GM21576 (cell line): Measurements from ENCODE around the gene ACKR2.
A peak's percentile ranks its signal among the peaks of the same experiment; 100 is the strongest.

Source experiments
- ATAC-seq: cut with Tn5 transposase; IDR thresholded peaks from one replicate; pipeline ENCODE4 v1.9.1; 2021; ENCODE audit warnings: mild to moderate bottlenecking, moderate library complexity; ENCODE audit not compliant: unreplicated experiment

The ACKR2 gene

DNA sequence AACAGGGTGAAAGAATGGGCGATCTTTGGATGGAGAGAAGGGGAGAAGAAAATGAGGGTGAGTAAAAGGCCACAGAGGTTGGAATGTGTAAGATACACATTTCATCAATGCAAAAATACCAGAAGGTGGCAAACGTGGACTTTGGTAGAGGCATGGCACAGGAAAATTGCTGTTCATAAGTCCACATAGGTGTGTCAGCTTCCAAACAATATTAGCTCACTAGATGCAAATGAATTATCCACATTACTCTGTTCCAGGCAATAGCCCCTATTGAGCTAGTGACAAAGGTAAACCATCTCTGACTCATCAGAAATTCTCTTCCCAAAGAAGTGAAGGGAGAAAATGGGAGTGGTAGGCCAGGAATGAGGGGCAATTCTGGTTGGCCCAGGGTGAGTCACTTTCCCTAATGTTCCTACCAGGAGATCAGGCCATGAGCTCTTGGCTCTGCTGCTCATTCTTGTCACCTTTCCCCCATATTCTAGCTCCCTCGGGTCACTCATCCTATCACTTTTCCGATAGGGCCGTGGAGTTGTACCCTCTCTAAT is 19.9 kb downstream of the ACKR2 start:
- no peak for ATAC-seq

DNA sequence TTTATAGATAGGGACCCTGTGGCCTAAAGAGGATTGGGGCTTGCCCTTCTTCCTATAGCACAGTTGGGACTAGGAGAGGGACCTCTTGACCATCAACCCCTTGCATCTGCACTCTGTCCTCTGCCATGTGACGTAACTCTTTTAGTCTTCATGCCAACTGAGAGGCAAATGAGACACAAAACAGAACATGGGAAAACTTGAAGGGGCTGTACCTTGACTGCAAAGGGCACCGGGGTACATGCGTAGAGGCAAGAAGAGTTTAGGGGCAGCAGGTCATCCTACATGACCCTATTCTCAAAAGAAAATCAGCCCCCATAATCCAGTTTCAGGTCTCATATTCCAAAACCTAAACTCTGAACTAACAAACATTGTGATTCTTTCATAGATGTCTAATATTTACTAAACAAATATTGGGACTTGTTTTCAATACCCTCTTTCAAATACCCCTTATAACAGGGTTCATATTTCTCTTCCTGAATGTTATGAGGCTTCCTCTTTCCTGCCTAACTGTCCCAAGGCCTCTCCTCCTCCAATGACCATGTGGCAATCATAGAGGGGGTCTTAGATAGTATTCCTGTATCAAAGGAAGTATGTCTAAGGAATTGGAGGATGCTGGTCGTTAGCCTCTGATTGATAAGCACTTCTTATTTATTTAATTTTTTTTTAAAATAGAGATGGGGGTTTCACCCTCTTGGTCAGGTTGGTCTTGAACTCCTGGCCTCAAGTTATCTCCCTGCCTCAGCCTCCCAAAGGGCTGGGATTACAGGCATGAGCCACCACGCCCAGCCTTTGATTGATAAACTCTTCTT is 20.6 kb downstream of the ACKR2 start:
- no peak for ATAC-seq

DNA sequence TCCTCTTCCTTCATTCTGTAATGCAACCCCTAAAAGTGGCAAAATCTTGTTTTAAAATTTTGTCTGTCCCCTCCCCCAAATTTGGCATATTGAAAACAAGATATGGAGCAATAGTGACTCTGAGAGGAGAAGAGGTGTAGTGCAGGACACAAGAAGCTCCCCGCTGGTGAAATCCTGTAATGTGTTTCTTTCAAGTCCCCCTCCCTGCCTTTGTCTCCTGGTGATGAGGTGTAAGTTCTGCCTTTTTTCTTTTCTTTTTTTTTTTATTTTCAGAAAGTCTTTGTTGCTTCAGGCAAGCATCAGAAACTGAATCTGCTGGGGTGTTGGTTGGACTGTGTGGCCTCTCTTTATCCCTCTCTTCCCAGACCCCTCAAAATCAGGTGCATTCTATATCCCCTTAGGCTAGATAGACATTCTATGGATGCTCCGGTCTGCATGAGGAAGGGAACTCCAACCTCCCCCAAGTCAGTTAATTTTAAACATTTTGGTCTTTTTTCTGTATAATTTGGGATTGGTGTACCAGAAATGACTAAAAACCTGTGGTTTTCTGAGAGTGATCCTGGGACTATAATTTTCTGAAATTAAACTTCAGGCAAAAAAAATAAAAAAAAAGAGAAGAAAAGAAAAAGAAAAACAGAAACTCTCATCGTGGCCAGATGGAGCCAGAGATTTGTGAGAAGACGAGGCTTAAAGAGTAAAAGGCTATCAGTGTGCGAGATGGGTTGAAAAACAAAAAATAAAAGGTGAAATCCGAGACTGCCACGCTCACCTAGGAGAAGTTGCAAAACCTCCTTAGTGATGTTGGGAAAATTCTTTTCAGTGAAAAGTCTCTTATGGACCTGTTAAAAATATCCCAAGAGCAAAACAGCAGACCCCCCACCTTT is 21.4 kb downstream of the ACKR2 start:
- ATAC-seq: no peak

DNA sequence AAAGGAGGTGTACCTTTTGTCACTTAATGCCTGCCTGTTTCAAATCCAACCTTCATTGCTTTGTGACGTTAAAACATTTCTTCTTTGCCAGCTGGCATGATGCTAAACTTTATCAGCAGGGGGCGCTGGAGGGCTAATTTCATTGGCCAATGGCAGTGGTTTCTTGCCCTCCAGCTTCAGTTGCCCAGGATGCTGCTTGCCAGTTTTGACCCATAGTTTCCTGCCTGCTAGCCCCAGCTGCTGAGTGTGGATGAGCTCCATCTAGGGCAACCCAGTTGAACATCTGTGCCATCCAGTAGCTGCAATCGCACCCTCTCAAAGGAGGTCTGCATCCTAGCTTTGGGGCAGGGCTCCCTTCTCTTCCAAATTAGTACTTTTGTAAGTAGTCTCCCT is 22.1 kb downstream of the ACKR2 start:
- no peak for ATAC-seq

DNA sequence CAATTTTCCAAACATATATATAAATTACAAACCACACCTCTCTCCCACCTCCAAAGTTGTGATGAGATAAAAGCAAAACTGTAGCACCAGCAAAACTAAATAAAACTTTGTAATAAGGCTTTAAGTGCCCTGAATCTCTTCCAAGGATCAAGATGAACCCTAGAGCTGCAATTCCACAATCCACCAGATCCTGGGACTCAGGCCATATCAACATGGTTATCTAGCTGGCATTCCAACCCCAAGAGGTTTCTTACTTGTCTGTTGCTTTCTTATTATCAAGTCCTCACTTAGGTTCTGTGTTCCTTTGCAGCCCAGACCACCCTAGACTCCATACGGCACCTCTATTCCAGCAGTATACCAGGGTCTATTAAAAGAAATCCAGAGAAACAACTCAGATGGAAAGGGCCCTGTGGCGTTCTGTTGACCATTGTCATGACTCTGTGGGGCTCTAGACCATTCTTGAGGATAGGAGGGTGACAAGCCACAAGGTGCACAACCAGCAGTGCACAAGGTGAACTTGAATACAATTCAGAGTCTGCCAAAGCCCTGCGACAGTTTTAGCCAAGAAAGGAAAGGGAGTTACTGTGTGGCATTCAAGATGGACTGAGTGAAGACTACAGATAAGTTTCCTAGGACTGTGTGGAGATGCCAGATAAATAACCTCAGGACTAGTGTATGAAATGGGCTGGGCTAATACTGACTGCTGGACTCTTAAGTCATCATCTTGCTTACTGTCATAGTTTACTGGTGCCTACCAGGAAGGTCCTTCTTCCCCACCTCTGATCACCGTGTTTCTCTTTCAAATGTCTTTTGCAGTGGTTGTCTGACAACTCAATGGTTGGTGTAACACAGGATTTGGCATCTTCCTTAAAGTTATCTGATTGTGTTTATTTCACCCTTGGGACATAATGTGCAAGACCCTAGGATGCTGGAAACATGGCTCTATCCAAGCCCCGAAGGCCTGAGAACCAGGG is 27.2 kb downstream of the ACKR2 start:
- no peak for ATAC-seq

DNA sequence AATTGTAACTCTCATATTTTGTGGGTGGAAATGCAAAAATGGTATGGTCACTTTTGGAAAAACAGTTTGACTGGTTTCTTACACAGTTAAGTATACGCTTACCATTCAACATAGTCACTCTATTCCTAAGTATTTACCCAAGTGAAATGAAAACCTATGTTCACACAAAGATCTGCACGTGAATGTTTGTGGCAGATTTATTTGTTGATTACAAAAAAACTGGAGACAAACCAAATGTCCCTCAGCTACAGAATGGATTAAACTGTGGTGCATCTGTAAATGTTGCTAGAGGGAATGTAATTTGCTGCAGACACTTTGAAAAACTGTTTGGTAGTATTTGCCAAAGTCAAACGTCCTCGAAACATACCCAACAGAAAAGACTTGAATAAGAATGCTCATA is 29.3 kb downstream of the ACKR2 start:
- ATAC-seq: no peak

DNA sequence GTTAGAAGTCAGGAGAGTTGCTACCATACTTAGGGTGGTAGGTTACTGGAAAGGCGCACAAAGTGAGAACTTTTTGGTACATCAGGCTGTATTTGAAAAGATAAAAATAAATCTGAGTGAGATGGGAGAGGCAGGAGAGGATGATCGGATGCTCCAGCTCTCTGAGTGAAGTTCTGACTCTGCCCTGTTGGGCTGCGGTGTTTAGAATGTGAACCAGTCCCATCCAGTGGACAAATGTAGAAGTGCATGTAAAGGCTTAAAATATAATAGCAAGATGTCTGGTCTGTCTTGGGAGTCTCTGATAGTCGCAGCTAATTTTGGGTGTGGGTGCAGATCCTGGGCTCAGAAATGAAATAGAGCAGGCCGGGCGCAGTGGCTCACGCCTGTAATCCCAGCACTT is 30.4 kb downstream of the ACKR2 start:
- peak; percentile 88 for ATAC-seq

DNA sequence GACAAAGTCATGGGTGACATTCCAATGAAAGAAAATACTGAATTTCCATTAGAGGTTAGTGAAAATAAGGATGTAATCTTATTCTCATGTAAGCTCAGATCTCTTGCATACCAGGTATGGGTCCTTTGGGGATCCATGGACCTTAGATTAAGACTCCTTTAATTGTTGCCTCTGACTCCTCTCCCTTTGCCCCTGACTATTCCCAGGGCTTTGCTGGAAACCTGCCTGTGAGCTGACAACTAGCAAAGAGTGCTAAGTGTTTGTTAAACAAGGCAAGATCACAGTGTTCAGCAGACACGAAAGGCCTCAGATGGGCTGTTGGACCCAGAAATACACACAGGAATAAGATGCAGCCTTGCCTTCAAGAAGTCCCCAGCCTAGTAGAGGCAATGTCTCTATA is 32.1 kb downstream of the ACKR2 start:
- ATAC-seq: no peak

DNA sequence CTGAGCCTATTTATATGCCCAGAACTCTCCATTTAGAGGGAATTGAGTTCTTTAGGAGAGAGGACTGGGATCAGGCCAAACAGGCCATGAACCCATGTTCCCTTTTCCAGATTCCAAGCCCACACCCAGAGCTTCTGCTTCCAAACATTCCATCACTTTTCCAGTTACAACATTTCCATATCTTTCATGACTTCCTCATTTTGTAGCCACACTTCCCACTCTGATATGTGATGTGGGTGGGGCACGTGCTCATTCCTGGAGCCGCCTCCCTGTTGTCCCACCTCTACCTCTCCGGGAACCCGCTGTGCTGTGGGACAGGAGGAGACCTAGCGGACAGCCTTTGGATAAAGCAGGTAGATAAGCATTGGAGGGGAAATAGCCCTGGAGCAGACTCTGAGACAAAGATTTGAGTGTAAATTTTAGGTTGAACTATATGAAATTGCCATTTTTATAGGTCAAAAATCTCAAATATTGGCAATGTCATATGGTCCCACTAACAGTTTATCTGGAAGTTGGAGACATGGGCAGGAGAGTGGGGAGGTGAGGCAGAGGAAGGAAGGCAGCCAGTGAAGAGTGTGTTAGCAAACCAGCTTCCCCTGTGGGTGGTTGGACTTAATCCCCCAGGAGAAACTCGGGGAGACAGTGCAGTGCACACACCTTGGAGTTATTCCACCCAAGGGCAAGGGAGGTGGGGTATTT is 34.6 kb downstream of the ACKR2 start:
- no peak for ATAC-seq

DNA sequence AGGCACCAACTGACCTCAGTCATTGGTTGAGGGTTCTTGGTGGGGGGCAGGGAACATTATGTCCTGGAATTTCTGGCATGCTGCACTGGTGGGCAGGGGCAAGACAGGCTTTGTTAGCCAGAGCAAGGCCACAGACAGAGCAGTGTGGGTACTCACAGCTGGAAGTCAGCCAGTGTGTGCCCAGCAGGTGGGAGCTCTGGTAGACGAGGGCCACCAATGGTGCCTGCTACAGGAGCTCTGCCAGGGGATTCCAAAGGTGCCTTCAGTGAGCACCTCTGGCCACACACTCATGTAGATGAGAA is 35.1 kb downstream of the ACKR2 start:
- no peak for ATAC-seq

DNA sequence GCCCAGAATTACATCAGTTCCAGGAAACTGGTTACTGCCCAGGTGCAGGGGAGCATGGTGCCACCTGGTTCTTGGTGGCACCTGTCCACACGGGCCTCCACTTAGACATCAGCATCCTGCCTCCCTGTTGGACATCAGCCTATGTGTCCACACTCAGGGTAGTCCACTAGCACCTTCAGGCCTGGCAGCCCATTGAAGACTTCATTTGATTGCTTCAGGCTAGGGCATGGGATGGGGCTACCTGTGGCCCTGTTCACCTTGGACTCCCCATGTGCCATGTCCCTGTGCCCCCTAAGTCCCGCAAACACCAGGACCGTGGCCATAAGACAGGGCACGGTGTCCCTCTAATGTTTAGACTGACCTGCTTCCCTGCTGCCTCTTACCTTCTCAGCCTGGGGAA is 35.6 kb downstream of the ACKR2 start:
- no peak for ATAC-seq

DNA sequence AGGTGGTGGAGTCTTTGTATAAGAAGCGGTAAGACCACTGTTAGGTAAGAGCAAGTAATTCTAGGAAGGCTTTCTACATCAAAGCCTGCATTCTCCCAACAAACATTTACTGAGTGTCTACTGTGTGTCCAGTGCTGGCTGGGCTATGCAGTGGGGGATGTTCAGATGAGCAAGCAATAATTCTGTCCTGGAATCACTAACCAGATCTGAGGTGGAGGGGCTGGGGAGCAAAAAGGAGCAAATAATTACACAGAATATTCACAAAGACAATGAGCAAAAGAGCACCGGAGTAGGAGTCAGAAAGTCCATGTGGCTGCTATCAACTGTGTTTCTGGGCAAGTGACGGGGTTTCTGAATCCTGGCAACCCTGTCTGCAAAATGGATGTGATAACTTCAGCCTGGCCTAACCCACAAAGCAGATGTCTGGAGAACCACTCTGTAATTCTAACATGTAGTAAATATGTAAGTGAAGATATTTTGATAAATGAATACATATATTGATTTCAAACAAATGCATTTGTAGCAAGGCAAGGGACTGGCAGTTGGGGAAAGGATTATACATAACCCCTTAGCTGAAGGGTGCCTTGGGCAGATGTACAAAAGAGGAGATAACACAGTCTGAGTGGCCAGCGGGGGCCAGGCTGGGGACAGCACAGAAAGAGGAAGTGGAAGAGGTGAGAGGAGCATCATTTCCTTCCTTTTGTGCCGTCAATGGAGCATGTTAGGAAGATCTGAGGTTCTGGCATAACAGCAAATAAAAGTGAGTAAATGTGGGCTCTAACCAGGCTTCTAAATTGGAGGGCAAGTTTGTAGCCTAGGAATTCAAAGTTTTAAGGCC is 37.7 kb downstream of the ACKR2 start:
- ATAC-seq: peak; percentile 81

DNA sequence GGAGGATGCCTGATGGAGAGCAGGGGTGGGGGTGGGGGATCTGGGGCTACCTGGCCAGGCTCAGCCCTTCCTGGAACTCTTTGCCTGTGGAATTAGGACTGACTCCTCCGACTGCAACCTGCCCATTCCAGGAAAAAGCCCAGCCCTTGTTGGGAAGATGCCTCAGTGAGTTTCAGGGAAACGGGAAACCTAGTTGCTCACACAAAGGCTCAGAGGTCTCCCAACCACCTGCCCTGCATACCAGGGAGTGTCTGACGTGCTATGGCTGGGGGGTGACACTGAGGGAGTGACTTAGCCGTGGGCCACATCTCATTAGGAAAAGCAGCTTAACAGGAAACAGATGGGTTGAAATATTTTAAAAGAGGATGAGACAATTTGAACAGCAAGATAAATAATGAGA is 38.5 kb downstream of the ACKR2 start:
- ATAC-seq: no peak

DNA sequence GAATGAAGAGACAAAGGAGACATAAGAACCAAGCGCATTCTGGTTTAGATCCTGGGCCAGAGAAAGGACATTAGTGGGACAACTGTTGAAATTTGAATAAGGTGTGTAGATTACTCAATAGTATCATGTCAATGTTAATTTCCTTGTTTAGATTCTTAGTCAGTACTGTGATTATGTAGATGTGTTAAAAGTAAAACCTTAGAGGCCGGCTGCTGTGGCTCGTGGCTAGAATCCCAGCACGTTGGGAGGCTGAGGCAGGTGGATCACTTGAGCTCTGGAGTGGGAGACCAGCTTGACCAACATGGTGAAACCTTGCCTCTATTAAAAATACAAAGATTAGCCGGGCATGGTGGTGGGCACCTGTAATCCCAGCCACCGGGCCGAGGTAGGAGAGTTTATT is 39.8 kb downstream of the ACKR2 start:
- no peak for ATAC-seq

DNA sequence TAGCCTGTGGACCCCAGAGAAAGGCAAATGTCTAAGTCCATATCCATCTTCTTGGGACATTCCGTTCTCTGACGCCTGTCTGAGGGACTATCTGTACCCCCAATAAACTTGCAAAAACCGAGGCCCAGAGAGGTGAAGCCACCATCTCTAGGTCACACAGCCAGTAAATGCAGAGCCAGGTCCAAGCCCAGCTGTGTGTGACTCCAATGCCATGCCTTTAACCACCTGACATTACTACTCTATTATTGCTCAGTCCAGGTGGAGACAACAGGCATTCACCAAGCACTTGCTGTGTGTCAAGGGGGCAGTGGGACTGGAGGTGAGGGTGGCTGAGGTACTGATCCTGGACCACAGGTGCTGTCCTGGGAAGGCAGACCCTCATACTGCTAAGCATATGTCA is 41.0 kb downstream of the ACKR2 start:
- ATAC-seq: no peak

DNA sequence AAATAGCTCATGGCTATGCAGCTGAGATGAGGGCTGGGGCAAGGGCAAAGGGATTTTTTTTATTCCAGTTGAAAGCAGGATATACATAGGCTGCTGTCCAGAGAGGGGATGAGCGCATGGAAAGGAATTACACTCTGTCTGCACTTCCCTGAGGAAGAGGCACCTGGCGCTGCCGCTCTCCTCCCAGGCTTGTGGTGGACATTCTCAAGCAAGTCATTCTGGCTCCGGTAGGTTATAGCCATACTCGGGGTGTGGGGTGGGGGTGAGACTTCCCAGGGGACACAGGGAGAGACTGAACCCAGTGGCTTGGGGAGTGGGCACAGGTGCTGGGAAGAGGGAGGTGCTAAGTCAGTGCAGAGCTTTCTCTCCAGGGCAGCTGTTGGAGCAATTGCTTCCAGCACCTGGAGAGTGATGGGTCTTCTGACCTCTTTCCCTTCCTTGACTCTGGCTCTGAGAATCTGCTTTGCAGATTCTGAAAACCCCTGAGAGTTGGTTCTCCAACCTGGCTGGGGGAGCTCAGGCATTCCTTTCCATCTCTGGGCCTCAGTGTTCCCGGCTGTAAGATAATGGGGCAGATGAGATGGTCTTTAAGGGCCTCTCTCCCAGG is 42.1 kb downstream of the ACKR2 start:
- no peak for ATAC-seq

DNA sequence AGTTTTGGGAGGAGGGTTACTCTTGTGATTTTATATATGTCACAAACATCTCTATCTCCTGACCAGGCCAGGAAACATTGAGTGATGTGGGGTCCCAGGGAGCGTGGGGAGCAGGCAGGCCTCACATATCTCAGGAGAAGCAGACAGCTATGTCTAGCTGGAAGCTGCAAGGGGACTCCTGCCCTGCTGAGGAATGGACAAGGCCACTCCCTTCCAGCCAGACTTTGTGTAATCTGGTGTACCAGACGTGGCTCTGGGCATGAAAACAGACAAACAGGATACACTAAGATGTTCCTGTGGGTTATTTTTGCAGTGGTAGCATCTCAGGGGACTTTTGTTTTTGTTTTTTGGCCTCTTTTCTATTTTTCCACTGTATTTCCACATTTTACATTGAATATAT is 43.2 kb downstream of the ACKR2 start:
- ATAC-seq: no peak

DNA sequence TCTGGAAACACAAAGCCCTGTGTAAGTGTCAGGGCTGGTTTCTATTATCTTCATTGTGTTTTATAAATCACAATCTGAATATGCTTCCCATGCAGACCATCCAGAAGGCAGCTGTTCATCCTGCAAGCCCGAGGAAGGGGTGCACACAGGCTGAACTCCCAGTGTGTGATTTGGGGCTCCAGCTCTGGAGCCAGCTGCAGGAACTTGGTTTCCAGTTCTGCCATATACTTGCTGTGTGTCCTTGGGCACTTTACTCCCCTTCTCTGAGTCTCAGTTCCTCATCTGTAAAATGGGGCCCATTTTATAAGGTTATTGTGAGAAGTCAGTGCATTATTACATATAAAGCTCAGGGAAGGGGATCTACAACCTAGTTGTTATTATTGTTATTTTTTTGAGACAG is 43.8 kb downstream of the ACKR2 start:
- no peak for ATAC-seq

DNA sequence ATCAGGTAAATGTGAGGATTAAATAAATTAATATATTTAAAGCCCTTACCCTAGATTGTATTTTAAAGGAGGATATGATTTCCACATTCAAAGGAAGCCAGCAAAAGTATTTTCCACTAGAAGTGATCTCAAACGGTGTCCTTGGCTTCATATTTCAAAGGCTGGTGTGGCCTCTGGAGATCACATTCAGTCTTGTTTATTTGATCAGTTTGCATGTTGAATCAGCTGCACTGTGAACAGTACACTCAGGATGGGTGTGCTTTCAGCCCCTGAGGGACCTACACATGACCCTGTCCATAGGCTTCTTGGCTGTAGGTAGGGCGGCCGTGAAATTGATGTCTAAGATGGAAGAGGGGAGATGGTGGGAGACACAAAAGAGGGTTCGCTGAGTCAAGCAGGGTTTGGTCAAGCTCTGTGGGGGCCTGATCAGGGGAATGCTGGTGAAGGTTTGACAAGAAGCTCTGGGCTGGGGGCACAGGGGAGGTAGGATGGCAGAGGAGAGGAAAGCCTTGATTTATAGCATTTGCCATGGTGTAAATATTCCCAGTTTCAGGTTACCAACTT is 44.6 kb downstream of the ACKR2 start:
- ATAC-seq: no peak
